CD4-positive, alpha-beta T cell (primary cell): Measurements from ENCODE around the gene ZNF782. TPM values are rescaled to one million over a fixed set of nuclear protein-coding genes. Genes with fewer than 3 reads are reported as not detected.

Experiments
- ATAC-seq: fragments of 200-7000 bp; cut with Tn5 transposase; one replicate; pipeline ENCODE4 v1.10.0; 2022; ENCODE audit warnings: mild to moderate bottlenecking; ENCODE audit not compliant: poor library complexity
- CTCF ChIA-PET: fragments of 350-600 bp; sonication (Branson Sonifier 250); formaldehyde crosslinking; loops from one replicate; lab custom pipeline; 2021; ENCODE audit warnings: antibody characterized with exemption, inconsistent platforms; lab: Charles Lee
- POLR2A ChIA-PET: fragments of 350-600 bp; sonication (Branson Sonifier 250); formaldehyde crosslinking; loops from one replicate; lab custom pipeline; 2021; ENCODE audit warnings: antibody characterized with exemption, inconsistent platforms; lab: Charles Lee
- DNase-seq, 14 experiments: peaks; one replicate each; pipeline ENCODE4 v3.0.0-alpha.2; 2013 to 2020; ENCODE audit warnings: mixed read lengths in 2 of 14
- H3K27ac ChIP-seq, 2 donors: one replicate each; pipeline versions ENCODE4 v1.5.1 to v1.7.0; 2013; ENCODE audit warnings: low read length in 2 of 2, low read depth in 1 of 2, mild to moderate bottlenecking in 1 of 2
- H3K27me3 ChIP-seq, 2 experiments: 1 replicate in 1 of 2; 2 replicates in 1 of 2; pipeline versions ENCODE4 v1.6.1 to v1.7.0; 2013; ENCODE audit warnings: low read length in 2 of 2, control low read depth in 1 of 2, mild to moderate bottlenecking in 1 of 2, moderate library complexity in 1 of 2; ENCODE audit not compliant: insufficient read depth in 2 of 2, control insufficient read depth in 1 of 2
- H3K36me3 ChIP-seq: one replicate; pipeline ENCODE4 v1.6.1; 2013; ENCODE audit warnings: low read length, control low read depth; ENCODE audit not compliant: insufficient read depth
- H3K4me1 ChIP-seq: one replicate; pipeline ENCODE4 v1.6.1; 2013; ENCODE audit warnings: low read length, control low read depth; ENCODE audit not compliant: insufficient read depth
- H3K4me3 ChIP-seq: one replicate; pipeline ENCODE4 v1.5.1; 2013; ENCODE audit warnings: mild to moderate bottlenecking, low read length, moderate library complexity
- H3K9me3 ChIP-seq, 2 experiments: 1 replicate in 1 of 2; 2 replicates in 1 of 2; pipeline versions ENCODE4 v1.6.1 to v1.7.0; 2013; ENCODE audit warnings: low read length in 2 of 2, mild to moderate bottlenecking in 2 of 2, control low read depth in 1 of 2, moderate library complexity in 1 of 2; ENCODE audit not compliant: control insufficient read depth in 1 of 2, insufficient read depth in 1 of 2
- H3K27ac Mint-ChIP-seq: one replicate; pipeline ENCODE4 v1.8.0; 2020; ENCODE audit warnings: mixed read lengths
- H3K27me3 Mint-ChIP-seq: one replicate; pipeline ENCODE4 v1.8.0; 2021; ENCODE audit warnings: mixed read lengths
- H3K36me3 Mint-ChIP-seq: one replicate; pipeline ENCODE4 v1.8.0; 2021; ENCODE audit warnings: low read depth, mixed read lengths
- H3K4me1 Mint-ChIP-seq: one replicate; pipeline ENCODE4 v1.8.0; 2021; ENCODE audit warnings: low read depth, mixed read lengths
- H3K4me3 Mint-ChIP-seq: one replicate; pipeline ENCODE4 v1.8.0; 2020; ENCODE audit warnings: mild to moderate bottlenecking, mixed read lengths
- H3K9me3 Mint-ChIP-seq: one replicate; pipeline ENCODE4 v1.8.0; 2020; ENCODE audit warnings: mixed read lengths
- CTCF ChIP-seq: fragments of 200-600 bp; IDR thresholded peaks from one replicate; pipeline ENCODE4 v1.8.0; 2022; ENCODE audit warnings: antibody characterized with exemption, mild to moderate bottlenecking
- intact Hi-C, 2 experiments: fragments of 100-400 bp; cut with DNase I in 1 of 2; cut with micrococcal nuclease in 1 of 2; formaldehyde crosslinking; loops; one replicate each; pipeline versions ENCODE4 v1.15.1 to v1.9.0; 2023 to 2025; cut with DNase I, micrococcal nuclease
- total RNA-seq, 174 experiments: library from RNA in 2 of 174; stranded (reverse) in 2 of 174; gene quantifications; one replicate each; pipeline ENCODE4 v1.2.3 and lab custom pipeline; 2021 to 2026

ZNF782 gene
- total RNA-seq, 2 experiments from 2014 or later: 4.3 to 4.9 TPM

GRCh38 chr9:96781552-96781951 lies 72.8 kb downstream of the ZNF782 start:
- H3K27ac Mint-ChIP-seq: no peak overlapping the region
- no peaks in the 10 kb centered on the region for H3K27me3 ChIP-seq
- H3K4me1 ChIP-seq: peaks cover 11% of the 10 kb centered on the region
- peaks cover 50% of the 10 kb centered on the region for H3K36me3 Mint-ChIP-seq
- POLR2A ChIA-PET: no interaction called here
- ATAC-seq (no peak), DNase-seq (no peak)
- no peak for TF ChIP-seq CTCF
- no peaks in the 10 kb centered on the region for H3K27me3 Mint-ChIP-seq
- peaks cover 40% of the 10 kb centered on the region for H3K4me1 Mint-ChIP-seq
- H3K4me3 Mint-ChIP-seq: no peak overlapping the region
- H3K27ac ChIP-seq: no peak overlapping the region
- peaks cover 4% of the 10 kb centered on the region for H3K9me3 Mint-ChIP-seq
- intact Hi-C loops: no loop called here
- no peak overlapping the region for H3K4me3 ChIP-seq
- CTCF ChIA-PET: no interaction called here
- H3K36me3 ChIP-seq: no peaks in the 10 kb centered on the region
- peaks cover 3 to 13% of the 10 kb centered on the region in 2 experiments for H3K9me3 ChIP-seq

GRCh38 chr9:96779089-96779488 lies 75.2 kb downstream of the ZNF782 start:
- H3K36me3 ChIP-seq: peaks cover 18% of the 10 kb centered on the region
- ChIA-PET CTCF (interaction anchor here (0.6 to 2.0 kb wide), 2 partner anchors 212 to 633 kb away, joined by 3 to 8 read pairs; partner anchors contain the start of gene TDRD7), POLR2A (interaction anchor here (1.0 to 1.8 kb wide), 2 partner anchors 38 to 459 kb away, joined by 3 to 5 read pairs; no protein-coding TSS in a partner anchor)
- H3K9me3 ChIP-seq: peaks cover 0 to 13% of the 10 kb centered on the region in 2 experiments
- peaks cover 13% of the 10 kb centered on the region for H3K4me1 ChIP-seq
- intact Hi-C loops: loop anchor here in 1 of 2 experiments (5.0 to 10.0 kb wide), 4 partner anchors 73 to 633 kb away; partner anchors contain the start of genes PRXL2C, TDRD7 and ZNF782
- peak overlapping the region; percentile 99 for H3K4me3 Mint-ChIP-seq
- H3K27me3 ChIP-seq: no peaks in the 10 kb centered on the region
- H3K27me3 Mint-ChIP-seq: no peaks in the 10 kb centered on the region
- H3K9me3 Mint-ChIP-seq: peaks cover 4% of the 10 kb centered on the region
- H3K36me3 Mint-ChIP-seq: peaks cover 60% of the 10 kb centered on the region
- DNase-seq (no peak), ATAC-seq (no peak)
- H3K4me1 Mint-ChIP-seq: peaks cover 50% of the 10 kb centered on the region
- no peak overlapping the region for H3K27ac ChIP-seq
- H3K27ac Mint-ChIP-seq: peak overlapping the region; percentile 99
- TF ChIP-seq CTCF: no peak
- no peak overlapping the region for H3K4me3 ChIP-seq

GRCh38 chr9:96777426-96777864 lies 76.9 kb downstream of the ZNF782 start:
- Mint-ChIP-seq H3K36me3 (peaks cover 64% of the 10 kb centered on the region), H3K4me3 (peak overlapping the region; percentile 99), H3K27ac (peak overlapping the region; percentile 99), H3K4me1 (peaks cover 57% of the 10 kb centered on the region), H3K27me3 (no peaks in the 10 kb centered on the region), H3K9me3 (peaks cover 5% of the 10 kb centered on the region)
- ChIA-PET CTCF (interaction anchor here (0.8 to 2.0 kb wide), 4 partner anchors 79 to 336 kb away, joined by 3 to 8 read pairs (median 3); no protein-coding TSS in a partner anchor), POLR2A (interaction anchor here (0.7 to 2.3 kb wide), 9 partner anchors 9 to 856 kb away, joined by 3 to 10 read pairs (median 4); partner anchors contain the start of genes NCBP1, TSTD2 and ZNF782)
- Histone ChIP-seq H3K4me3 (peak overlapping the region; percentile 78), H3K36me3 (peaks cover 33% of the 10 kb centered on the region), H3K9me3 (no peaks in the 10 kb centered on the region), H3K4me1 (peaks cover 13% of the 10 kb centered on the region), H3K27ac (peak overlapping the region; percentile 78 to 80), H3K27me3 (no peaks in the 10 kb centered on the region)
- TF ChIP-seq CTCF: no peak
- DNase-seq (peak in 1 of 14 experiments; percentile 24), ATAC-seq (peak; percentile 40)
- intact Hi-C loops: loop anchor here in 1 of 2 experiments (5.0 to 10.0 kb wide), 4 partner anchors 75 to 635 kb away; partner anchors contain the start of genes PRXL2C, TDRD7 and ZNF782
